NCI-H1694 (cell line): ENCODE results near the gene PCDHGA7.
"Not testable (repeated sequence)": the region's sequence is repeated elsewhere in the genome, so short reads cannot be mapped to it uniquely, and the experiment has no call there.

Experiments
- DNase-seq: peaks from one replicate; lab custom pipeline; 2025; lab: John Stamatoyannopoulos, UW

Gene PCDHGA7

GRCh38 chr5:141366016-141366896, 16.3 kb upstream of the PCDHGA7 start:
- DNase-seq: no peak

GRCh38 chr5:141369994-141370848, 12.3 kb upstream of the PCDHGA7 start, which contains the start of gene PCDHGB3:
TSS of gene PCDHGB3 (plus strand) at chr5:141370242. CDS start at chr5:141370395, 153 bp downstream.
- DNase-seq: no peak

DNA sequence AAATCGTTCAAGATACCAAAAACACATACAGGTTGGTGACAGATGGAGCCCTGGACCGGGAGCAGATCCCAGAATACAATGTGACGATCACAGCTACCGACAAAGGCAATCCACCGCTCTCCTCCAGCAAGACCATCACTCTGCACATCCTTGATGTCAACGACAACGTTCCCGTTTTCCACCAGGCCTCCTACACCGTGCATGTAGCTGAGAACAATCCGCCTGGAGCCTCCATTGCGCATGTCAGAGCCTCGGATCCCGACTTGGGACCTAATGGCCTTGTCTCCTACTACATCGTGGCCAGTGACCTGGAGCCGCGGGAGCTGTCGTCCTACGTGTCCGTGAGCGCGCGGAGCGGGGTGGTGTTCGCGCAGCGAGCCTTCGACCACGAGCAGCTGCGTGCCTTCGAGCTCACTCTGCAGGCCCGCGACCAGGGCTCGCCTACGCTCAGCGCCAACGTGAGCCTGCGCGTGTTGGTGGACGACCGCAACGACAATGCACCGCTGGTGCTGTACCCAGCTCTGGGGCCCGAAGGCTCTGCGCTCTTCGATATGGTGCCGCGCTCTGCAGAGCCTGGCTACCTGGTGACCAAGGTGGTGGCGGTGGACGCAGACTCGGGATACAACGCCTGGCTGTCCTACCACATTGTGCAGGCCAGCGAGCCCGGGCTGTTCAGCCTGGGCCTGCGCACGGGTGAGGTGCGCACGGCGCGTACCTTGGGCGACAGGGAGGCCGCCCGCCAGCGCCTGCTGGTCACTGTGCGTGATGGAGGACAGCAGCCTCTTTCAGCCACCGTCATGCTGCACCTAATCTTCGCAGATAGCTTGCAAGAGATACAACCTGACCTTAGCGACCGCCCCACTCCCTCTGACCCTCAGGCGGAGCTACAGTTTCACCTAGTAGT, 10.7 kb upstream of the PCDHGA7 start:
- DNase-seq: no peak

- DNase-seq: no peak
These were observed 8.7 kb upstream of the PCDHGA7 start, which contains the start of gene PCDHGA6 for GRCh38 chr5:141373673-141374317. TSS of gene PCDHGA6 (plus strand) at chr5:141373891. CDS start at chr5:141374084, 193 bp downstream.

DNA sequence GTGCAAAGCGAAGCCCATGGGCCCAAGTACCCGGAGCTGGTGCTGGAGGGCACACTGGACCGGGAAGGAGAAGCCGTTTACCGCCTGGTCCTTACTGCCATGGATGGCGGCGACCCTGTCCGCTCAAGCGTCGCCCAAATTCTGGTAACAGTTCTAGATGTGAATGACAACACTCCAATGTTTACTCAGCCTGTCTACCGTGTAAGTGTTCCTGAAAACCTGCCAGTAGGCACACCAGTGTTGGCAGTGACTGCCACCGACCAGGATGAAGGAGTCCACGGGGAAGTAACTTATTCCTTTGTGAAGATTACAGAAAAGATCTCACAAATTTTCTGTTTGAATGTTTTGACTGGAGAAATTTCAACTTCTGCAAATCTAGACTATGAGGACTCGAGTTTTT, 7.9 kb upstream of the PCDHGA7 start:
- DNase-seq: no peak

GRCh38 chr5:141375444-141376155, 6.9 kb upstream of the PCDHGA7 start:
- not testable (repeated sequence) for DNase-seq

GRCh38 chr5:141383345-141383744, 803 bp downstream of the PCDHGA7 start:
- DNase-seq: no peak

GRCh38 chr5:141384471-141385267, 2.1 kb downstream of the PCDHGA7 start:
- DNase-seq: no peak

GRCh38 chr5:141387557-141388311, 5.2 kb downstream of the PCDHGA7 start, which contains the start of gene PCDHGB4:
TSS of gene PCDHGB4 (plus strand) at chr5:141387698. CDS start at chr5:141387885, 187 bp downstream.
- not testable (repeated sequence) for DNase-seq

GRCh38 chr5:141388661-141389060, 6.1 kb downstream of the PCDHGA7 start:
- no peak for DNase-seq

GRCh38 chr5:141389153-141390042, 6.9 kb downstream of the PCDHGA7 start:
- no peak for DNase-seq

- DNase-seq: no peak
These were observed 10.1 kb downstream of the PCDHGA7 start, which contains the start of gene PCDHGA8 for GRCh38 chr5:141392429-141393198. TSS of gene PCDHGA8 (plus strand) at chr5:141392633. CDS start at chr5:141392814, 181 bp downstream.

- DNase-seq: no peak
These were observed 10.7 kb downstream of the PCDHGA7 start for GRCh38 chr5:141393267-141393666.

DNA sequence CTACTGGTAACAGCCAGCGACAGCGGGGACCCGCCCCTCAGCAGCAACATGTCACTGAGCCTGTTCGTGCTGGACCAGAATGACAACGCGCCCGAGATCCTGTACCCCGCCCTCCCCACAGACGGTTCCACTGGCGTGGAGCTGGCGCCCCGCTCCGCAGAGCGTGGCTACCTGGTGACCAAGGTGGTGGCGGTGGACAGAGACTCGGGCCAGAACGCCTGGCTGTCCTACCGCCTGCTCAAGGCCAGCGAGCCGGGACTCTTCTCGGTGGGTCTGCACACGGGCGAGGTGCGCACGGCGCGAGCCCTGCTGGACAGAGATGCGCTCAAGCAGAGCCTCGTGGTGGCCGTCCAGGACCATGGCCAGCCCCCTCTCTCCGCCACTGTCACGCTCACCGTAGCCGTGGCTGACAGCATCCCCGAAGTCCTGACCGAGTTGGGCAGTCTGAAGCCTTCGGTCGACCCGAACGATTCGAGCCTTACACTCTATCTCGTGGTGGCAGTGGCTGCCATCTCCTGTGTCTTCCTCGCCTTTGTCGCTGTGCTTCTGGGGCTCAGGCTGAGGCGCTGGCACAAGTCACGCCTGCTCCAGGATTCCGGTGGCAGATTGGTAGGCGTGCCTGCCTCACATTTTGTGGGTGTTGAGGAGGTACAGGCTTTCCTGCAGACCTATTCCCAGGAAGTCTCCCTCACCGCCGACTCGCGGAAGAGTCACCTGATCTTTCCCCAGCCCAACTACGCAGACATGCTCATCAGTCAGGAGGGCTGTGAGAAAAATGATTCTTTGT, 12.1 kb downstream of the PCDHGA7 start:
- DNase-seq: not testable (repeated sequence)

DNA sequence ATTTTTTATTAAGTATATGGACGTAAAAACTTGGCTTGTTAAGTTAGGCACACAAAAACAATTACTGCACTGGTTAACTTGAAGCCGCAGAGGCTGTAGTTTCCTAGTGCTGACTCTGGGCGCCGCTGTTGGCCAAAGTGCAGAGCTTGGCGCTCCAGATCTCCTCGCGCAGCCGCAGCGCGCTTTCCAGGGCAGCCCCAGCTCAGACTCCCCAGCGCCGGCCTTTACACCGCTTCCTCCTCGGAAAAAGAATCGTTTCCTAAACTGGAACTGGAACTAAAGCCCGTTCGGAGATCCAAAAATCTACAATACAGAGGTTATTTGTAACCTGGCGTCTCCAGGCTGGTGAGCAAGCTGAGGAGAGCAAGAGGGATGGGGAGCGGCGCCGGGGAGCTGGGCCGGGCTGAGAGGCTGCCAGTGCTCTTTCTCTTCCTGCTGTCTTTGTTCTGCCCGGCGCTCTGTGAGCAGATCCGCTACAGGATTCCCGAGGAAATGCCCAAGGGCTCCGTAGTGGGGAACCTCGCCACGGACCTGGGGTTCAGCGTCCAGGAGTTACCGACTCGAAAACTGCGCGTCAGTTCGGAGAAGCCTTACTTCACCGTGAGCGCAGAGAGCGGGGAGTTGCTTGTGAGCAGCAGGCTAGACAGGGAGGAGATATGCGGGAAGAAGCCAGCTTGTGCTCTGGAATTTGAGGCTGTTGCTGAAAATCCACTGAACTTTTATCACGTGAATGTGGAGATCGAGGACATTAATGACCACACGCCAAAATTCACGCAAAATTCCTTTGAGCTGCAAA, 15.4 kb downstream of the PCDHGA7 start, which contains the start of gene PCDHGB5:
PCDHGB5 (plus strand) TSS at position 192 of the 796 bp plus-strand sequence; CDS start at position 373, 181 bp downstream.
- not testable (repeated sequence) for DNase-seq
